Transverse colon (tissue), 3 donors: Measurements from ENCODE around the gene DDN.

Experiments
- CTCF ChIP-seq, 5 experiments: fragments of 200-600 bp in 3 of 5; fragments of 450-650 bp in 2 of 5; sonication (generic) in 3 of 5; IDR thresholded peaks; 1 replicate in 2 of 5; 2 replicates in 3 of 5; pipeline ENCODE4 v1.5.1; 2016 to 2017; ENCODE audit warnings: antibody characterized with exemption in 5 of 5, inconsistent platforms in 3 of 5, mild to moderate bottlenecking in 2 of 5, moderate library complexity in 1 of 5
- POLR2A ChIP-seq: fragments of 450-650 bp; IDR thresholded peaks from one replicate; pipeline ENCODE4 v1.6.1; 2016; ENCODE audit warnings: antibody characterized with exemption, mild to moderate bottlenecking, moderate library complexity

GRCh38 chr12:48969160-48969771, 29.9 kb downstream of the DDN start:
- TF ChIP-seq CTCF (IDR thresholded peaks at IDR 0.05) (no peak), POLR2A (no peak)
